GM21360 (cell line): ENCODE data around the gene GYPE.
"Not testable (repeated sequence)": the region's sequence is repeated elsewhere in the genome, so short reads cannot be mapped to it uniquely, and the experiment has no call there.

Source experiments
- ATAC-seq: cut with Tn5 transposase; IDR thresholded peaks from one replicate; pipeline ENCODE4 v1.9.1; 2021; ENCODE audit warnings: mild to moderate bottlenecking, moderate library complexity; ENCODE audit not compliant: unreplicated experiment

GYPE gene

GRCh38 chr4:143870523-143871268 lies 34.7 kb downstream of the GYPE start:
- ATAC-seq = not testable (repeated sequence)

DNA sequence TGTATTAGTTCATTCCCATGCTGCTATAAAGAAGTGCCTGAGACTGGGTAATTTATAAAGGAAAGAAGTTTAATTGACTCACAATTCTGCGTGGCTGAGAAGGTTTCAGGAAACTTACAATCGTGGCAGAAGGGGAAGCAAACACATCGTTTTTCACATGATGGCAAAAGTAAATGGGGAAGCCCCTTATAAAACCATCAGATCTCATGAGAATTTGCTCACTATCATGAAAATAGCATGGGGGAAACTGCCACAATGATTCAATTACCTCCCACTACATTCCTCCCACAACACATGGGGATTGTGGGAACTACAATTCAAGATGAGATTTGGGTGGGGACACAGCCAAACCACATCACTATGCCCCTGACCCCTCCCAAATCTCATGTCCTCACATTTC lies 35.4 kb downstream of the GYPE start:
- not testable (repeated sequence) for ATAC-seq

- not testable (repeated sequence) for ATAC-seq
Observed at GRCh38 chr4:143862716-143863115, 42.6 kb downstream of the GYPE start.

DNA sequence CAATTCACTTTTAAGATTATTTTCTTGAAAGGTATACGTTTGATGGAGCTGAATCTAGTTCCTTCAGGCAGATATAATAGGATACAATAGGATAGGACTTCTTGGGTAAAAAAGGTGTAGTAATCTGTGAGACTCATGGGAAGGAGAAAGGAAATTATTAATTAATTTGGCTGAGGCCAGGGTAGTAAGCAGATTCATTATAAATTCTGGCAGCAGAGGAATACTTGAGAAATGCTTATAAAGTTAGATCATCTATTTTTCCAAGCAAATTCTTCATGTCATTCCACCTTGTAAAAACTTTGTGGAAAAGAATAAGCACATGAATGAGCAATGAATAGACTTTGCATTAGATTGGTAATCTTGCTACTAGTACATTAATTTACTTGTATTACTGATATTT lies 46.9 kb downstream of the GYPE start:
- ATAC-seq = no peak

DNA sequence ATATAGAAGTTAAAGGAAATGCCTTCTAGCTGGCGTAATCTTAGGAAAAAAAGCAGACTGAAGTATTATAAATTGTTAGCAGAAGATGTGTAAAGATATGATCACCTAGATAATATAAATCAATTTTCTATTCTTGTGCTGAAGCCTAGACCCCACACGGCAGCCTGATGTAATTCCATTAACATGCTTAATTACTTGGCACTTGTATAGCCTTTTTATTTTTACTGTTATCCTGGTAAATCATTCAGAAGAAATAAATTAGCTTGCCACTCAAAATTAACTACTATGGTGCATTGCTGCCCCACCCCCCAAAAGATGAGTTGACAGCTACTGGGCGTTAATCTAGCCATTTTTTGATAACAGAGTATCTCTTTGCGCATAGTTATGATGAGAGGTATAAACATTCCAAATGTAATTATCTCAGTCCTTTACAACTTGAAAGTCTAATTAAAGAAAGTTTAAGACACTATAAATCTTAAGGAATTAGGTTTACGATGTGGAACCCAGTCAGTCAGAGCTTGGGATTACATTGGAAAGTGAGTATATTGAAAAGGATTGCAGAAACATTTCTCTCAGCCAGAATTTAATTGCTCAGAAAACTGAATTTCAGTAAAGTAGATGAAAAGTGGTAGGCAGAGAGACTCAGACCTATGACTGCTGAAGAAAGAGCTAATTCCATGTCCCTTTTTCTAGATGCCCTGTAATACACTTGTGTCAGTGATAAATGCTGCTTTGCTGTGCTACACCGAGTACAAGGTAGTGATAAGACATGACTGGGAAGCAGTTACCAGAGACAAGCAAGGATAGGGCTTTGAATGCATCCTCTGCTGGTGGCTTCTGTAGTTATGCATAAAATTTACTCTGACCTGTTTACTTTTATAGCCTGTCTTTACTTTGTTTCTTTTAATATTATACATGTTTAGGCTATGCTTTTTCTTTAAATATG lies 47.7 kb downstream of the GYPE start:
- ATAC-seq = not testable (repeated sequence)

GRCh38 chr4:143856017-143856557 lies 49.3 kb downstream of the GYPE start:
- not testable (repeated sequence) for ATAC-seq

DNA sequence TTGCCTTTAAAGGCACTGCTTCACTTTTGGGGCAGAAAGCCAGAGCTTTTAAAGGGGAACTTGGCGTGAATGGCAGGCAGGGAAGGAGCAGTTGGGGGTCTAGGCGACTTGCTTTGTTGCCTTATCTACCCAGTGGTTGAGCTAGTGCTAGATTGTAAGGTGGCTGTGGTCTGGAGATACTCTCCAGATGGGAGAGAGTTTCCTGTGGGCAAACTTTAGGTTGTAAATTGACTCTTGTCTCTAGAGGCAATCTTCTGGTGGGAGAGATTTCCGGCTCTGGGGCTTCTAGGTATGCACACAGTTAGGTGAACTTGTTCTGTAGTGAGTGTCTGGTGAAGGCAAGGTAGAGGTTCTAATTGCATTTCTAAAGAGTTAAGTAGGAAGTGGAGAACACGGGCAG lies 50.7 kb downstream of the GYPE start:
- not testable (repeated sequence) for ATAC-seq

DNA sequence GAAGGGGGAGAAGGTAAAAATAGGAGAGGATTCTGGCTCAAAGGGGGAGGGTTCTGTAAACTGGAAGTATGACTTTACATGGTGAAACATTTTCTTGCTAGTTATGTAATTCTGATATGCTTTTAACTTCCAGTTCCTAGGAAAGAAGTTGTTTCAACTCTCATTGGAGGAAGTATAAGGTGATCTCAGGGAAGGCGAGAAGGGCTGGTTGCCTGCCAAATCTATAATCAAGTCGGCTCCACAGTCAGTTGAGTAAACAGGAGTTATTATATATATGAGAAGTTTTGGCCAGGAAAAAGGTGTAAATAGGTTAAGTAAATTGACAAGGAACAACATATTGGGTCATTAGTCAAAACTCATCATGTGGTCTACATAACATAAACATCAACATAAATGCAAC lies 56.1 kb downstream of the GYPE start:
- not testable (repeated sequence) for ATAC-seq

- ATAC-seq = not testable (repeated sequence)
Observed at GRCh38 chr4:143843506-143843832, 61.9 kb downstream of the GYPE start.

GRCh38 chr4:143842624-143843505 lies 62.5 kb downstream of the GYPE start:
- not testable (repeated sequence) for ATAC-seq

GRCh38 chr4:143839413-143839812 lies 65.9 kb downstream of the GYPE start:
- not testable (repeated sequence) for ATAC-seq

DNA sequence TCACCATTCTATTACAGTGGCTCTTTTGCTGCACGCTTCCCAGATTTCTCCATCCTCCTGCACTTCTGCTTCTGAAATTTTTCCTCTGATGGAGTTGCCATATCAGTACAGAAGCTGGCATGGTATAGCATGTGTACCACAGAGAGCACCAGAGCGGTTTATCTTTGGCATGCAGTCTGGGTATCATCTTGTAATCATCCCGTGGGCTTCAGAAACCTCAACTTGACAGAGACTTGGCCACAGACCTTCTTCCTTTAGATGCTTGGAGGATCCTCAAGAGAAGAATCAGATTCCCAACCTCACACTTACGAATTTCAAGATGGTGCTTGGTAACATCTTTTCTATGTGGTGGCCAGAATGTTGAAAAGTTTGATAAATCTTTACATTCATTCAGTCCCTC lies 71.2 kb downstream of the GYPE start:
- ATAC-seq = not testable (repeated sequence)

- ATAC-seq = not testable (repeated sequence)
Observed at GRCh38 chr4:143833676-143834075, 71.7 kb downstream of the GYPE start.

DNA sequence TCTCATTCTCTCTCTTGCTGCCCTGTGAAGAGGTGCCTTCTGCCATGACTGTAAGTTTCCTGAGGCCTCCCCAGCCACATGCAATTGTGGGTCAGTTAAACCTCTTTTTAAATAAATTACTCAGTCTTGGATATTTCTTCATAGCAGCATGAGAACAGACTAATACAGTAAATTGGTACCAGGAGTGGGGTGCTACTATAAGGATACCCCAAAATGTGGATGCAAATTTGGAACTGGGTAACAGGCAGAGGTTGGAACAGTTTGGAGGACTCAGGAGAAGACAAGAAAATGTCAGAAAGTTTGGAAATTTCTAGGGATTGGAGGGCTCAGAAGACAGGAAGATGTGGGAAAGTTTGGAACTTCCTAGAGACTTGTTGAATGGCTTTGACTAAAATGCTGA lies 74.8 kb downstream of the GYPE start:
- ATAC-seq = not testable (repeated sequence)

DNA sequence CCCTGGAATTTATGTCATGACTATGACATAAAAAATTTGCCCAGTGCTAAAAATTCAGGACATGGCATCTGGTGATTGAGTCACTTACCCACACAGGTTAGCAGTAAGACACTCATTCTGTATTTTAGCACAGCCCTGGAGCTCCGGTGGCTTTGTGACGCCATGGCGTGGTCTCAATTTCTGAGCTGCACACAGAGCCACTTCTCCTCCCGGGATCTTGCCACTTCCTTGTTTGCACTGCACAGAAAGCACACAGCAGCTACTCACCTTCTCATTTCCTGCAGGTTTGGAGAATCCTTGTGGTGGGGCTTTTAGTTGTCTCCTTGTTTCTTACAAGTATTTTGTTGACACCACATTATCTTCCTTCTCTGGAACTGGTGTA lies 76.1 kb downstream of the GYPE start:
- ATAC-seq = not testable (repeated sequence)
